ENCODE data around the gene CDC42EP2. TPM values are rescaled to one million over a fixed set of nuclear protein-coding genes. Genes with fewer than 3 reads are reported as not detected.

CDC42EP2 gene
- total and polyA plus RNA-seq, 2 of the 13 experiments (the other 11 are each of a cell fraction or from before 2014, with no cell fraction given), result 2.3 to 7.1 TPM

DNA sequence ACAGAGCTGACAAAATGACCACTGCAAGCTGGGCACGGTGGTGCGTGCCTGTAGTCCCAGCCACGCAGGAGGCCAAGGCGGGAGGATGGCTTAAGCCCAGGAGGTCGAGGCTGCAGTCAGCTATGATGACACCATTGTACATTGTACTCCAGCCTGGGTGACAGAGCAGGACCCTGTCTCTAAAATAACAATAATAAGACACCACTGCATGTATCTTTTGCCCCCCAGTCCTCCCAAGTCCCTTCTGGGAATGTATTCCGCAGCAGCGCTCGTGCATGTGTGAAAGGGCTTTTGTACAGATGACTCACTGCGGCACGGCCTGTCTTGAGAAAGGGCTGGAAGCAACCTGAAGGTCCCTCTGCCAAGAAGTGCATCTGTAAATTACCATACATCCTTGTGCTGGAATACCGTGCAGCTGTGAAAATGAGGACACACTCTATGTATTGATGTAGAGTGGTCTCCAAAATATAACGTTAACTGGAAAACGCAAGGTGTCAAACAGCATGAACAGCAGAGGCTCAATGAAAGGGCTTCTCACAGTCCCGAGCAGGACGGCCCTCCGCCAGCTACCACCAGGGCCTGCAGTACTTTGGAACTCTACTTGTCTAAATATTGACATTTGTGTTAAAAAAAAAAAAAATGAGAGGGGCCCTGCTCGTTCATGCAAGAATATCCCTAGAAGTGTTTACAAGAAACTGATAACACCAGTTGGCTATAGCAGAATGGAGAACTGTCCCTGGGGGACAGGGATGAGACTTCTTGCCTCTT is 9.0 kb upstream of the CDC42EP2 start (continued):
- TF ChIP-seq NPAS2 (CRISPR knock-in tag; IDR thresholded peaks at IDR 0.05; ENCODE audit: borderline replicate concordance) (no peak), RFXANK (CRISPR knock-in tag; IDR thresholded peaks at IDR 0.05) (0 out of 2 replicates have a peak, but pooled peaks have one; percentile 62), SPEN (CRISPR knock-in tag; IDR thresholded peaks at IDR 0.05; ENCODE audit: low read depth) (0 out of 2 replicates have a peak, but pooled peaks have one; percentile 7), NAIF1 (CRISPR knock-in tag; IDR thresholded peaks at IDR 0.05; ENCODE audit: borderline replicate concordance) (0 out of 2 replicates have a peak, but pooled peaks have one; percentile 42), ZMYM3 (CRISPR knock-in tag; IDR thresholded peaks at IDR 0.05) (peak; percentile 98), SMYD3 (CRISPR knock-in tag; IDR thresholded peaks at IDR 0.05) (peak; percentile 73; the same call in 1 of the 2 replicates), ZNF766 (CRISPR knock-in tag; IDR thresholded peaks at IDR 0.05; ENCODE audit: borderline replicate concordance) (no peak), CCAR2 (optimal IDR thresholded peaks at IDR 0.05; ENCODE audit: low read depth, low read length) (peak; percentile 22), HOMEZ (CRISPR knock-in tag; IDR thresholded peaks at IDR 0.05; ENCODE audit: low read depth) (no peak), CEBPG (CRISPR knock-in tag; IDR thresholded peaks at IDR 0.05) (no peak), CEBPZ (IDR thresholded peaks at IDR 0.05; ENCODE audit: low read length) (no peak), PHF8 (CRISPR knock-in tag; IDR thresholded peaks at IDR 0.05) (0 out of 2 replicates have a peak, but pooled peaks have one; percentile 32), ZMAT3 (CRISPR knock-in tag; conservative IDR thresholded peaks at IDR 0.05) (no peak), ZEB1 (IDR thresholded peaks at IDR 0.05; ENCODE audit: insufficient replicate concordance, low read depth) (peak; percentile 71), ZSCAN12 (CRISPR knock-in tag; IDR thresholded peaks at IDR 0.05) (no peak), ZNF775 (CRISPR knock-in tag; IDR thresholded peaks at IDR 0.05; ENCODE audit: borderline replicate concordance) (no peak), SETDB1 (CRISPR knock-in tag; IDR thresholded peaks at IDR 0.05; ENCODE audit: borderline replicate concordance) (no peak), NCOA1 (CRISPR knock-in tag; IDR thresholded peaks at IDR 0.05) (peak; percentile 12; the same call in 1 of the 2 replicates), ZC3H13 (CRISPR knock-in tag; IDR thresholded peaks at IDR 0.05) (no peak), NR2F1 (CRISPR knock-in tag; IDR thresholded peaks at IDR 0.05) (0 out of 4 replicates have a peak, but pooled peaks of 1 of the 2 experiments have one; percentile 22), SIN3B (IDR thresholded peaks at IDR 0.05; ENCODE audit: low read length) (no peak), ZNF33A (CRISPR knock-in tag; IDR thresholded peaks at IDR 0.05; ENCODE audit: borderline replicate concordance) (0 out of 2 replicates have a peak, but pooled peaks have one; percentile 36), ZNF678 (CRISPR knock-in tag; IDR thresholded peaks at IDR 0.05) (0 out of 2 replicates have a peak, but pooled peaks have one; percentile 9)
- TF ChIP-seq, protein P1, sequence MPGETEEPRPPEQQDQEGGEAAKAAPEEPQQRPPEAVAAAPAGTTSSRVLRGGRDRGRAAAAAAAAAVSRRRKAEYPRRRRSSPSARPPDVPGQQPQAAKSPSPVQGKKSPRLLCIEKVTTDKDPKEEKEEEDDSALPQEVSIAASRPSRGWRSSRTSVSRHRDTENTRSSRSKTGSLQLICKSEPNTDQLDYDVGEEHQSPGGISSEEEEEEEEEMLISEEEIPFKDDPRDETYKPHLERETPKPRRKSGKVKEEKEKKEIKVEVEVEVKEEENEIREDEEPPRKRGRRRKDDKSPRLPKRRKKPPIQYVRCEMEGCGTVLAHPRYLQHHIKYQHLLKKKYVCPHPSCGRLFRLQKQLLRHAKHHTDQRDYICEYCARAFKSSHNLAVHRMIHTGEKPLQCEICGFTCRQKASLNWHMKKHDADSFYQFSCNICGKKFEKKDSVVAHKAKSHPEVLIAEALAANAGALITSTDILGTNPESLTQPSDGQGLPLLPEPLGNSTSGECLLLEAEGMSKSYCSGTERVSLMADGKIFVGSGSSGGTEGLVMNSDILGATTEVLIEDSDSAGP (CRISPR knock-in tag; IDR thresholded peaks at IDR 0.05; ENCODE audit: borderline replicate concordance), result peak; percentile 19; the same call in 1 of the 2 replicates
